Liver (tissue), 9 donors: ENCODE data around the gene CNST. TPM values are rescaled to one million over a fixed set of nuclear protein-coding genes. Genes with fewer than 3 reads are reported as not detected.

Source experiments
- DNase-seq: peaks from one replicate; pipeline ENCODE4 v3.0.0-alpha.2; 2017; ENCODE audit warnings: low spot score
- H3K27ac ChIP-seq, 2 donors: one replicate each; pipeline ENCODE4 v1.7.0; 2013; ENCODE audit warnings: inconsistent platforms in 2 of 2, low read length in 2 of 2, control low read depth in 1 of 2, low read depth in 1 of 2, mild to moderate bottlenecking in 1 of 2
- H3K27me3 ChIP-seq, 4 donors: one replicate each; pipeline versions ENCODE4 v1.6.1 to v1.7.0; 2013; ENCODE audit warnings: low read length in 3 of 4, inconsistent platforms in 1 of 4, mild to moderate bottlenecking in 1 of 4, moderate library complexity in 1 of 4; ENCODE audit not compliant: control insufficient read depth in 4 of 4, insufficient read depth in 4 of 4
- H3K36me3 ChIP-seq, 4 donors: one replicate each; pipeline versions ENCODE4 v1.6.1 to v1.7.0; 2013; ENCODE audit warnings: low read length in 3 of 4, mild to moderate bottlenecking in 3 of 4, low read depth in 1 of 4, moderate library complexity in 1 of 4; ENCODE audit not compliant: control insufficient read depth in 4 of 4, insufficient read depth in 3 of 4
- H3K4me1 ChIP-seq, 4 donors: one replicate each; pipeline versions ENCODE4 v1.6.1 to v1.7.0; 2013; ENCODE audit warnings: low read length in 3 of 4, mild to moderate bottlenecking in 3 of 4, moderate library complexity in 1 of 4; ENCODE audit not compliant: control insufficient read depth in 4 of 4, insufficient read depth in 4 of 4
- H3K4me3 ChIP-seq, 3 donors: one replicate each; pipeline versions ENCODE4 v1.6.1 to v1.7.0; 2013; ENCODE audit warnings: low read length in 3 of 3, control low read depth in 1 of 3, low read depth in 1 of 3, mild to moderate bottlenecking in 1 of 3
- H3K9ac ChIP-seq, 2 donors: one replicate each; pipeline ENCODE4 v1.7.0; 2013; ENCODE audit warnings: low read length in 2 of 2, mild to moderate bottlenecking in 2 of 2, moderate library complexity in 2 of 2, control low read depth in 1 of 2, low read depth in 1 of 2
- H3K9me3 ChIP-seq, 4 donors: one replicate each; pipeline versions ENCODE4 v1.6.1 to v1.7.0; 2013; ENCODE audit warnings: low read length in 3 of 4; ENCODE audit not compliant: control insufficient read depth in 4 of 4
- ATF3 ChIP-seq: IDR thresholded peaks from 2 replicates; pipeline ENCODE4 v1.6.1; 2016; ENCODE audit warnings: antibody characterized with exemption
- CTCF ChIP-seq: fragments of 150-350 bp; IDR thresholded peaks from 2 replicates; pipeline ENCODE4 v1.5.1; 2017; ENCODE audit warnings: improper control_type of control experiment, low read depth, low read length; ENCODE audit not compliant: missing input control
- EGR1 ChIP-seq, 2 donors: IDR thresholded peaks; 2 replicates each; pipeline ENCODE4 v1.6.1; 2016 to 2018; ENCODE audit warnings: antibody characterized with exemption in 2 of 2, low read depth in 2 of 2
- FOXA1 ChIP-seq: IDR thresholded peaks from 2 replicates; pipeline ENCODE4 v1.6.1; 2016; ENCODE audit warnings: antibody characterized with exemption
- FOXA2 ChIP-seq: IDR thresholded peaks from 2 replicates; pipeline ENCODE4 v1.6.1; 2016; ENCODE audit warnings: antibody characterized with exemption
- GABPA ChIP-seq, 2 donors: IDR thresholded peaks in 1 of 2; conservative IDR thresholded peaks in 1 of 2; 2 replicates each; pipeline ENCODE4 v1.6.1; 2016; ENCODE audit warnings: antibody characterized with exemption in 2 of 2, mild to moderate bottlenecking in 1 of 2, moderate library complexity in 1 of 2
- HNF4A ChIP-seq, 2 donors: conservative IDR thresholded peaks; 2 replicates each; pipeline ENCODE4 v1.6.1; 2016; ENCODE audit warnings: antibody characterized with exemption in 2 of 2, mild to moderate bottlenecking in 2 of 2
- HNF4G ChIP-seq: IDR thresholded peaks from 2 replicates; pipeline ENCODE4 v1.6.1; 2016; ENCODE audit warnings: antibody characterized with exemption
- JUND ChIP-seq, 2 donors: IDR thresholded peaks; 2 replicates each; pipeline ENCODE4 v1.6.1; 2016; ENCODE audit warnings: antibody characterized with exemption in 2 of 2
- NR2F2 ChIP-seq: IDR thresholded peaks from 2 replicates; pipeline ENCODE4 v1.6.1; 2016; ENCODE audit warnings: antibody characterized with exemption
- RAD21 ChIP-seq, 2 donors: IDR thresholded peaks; 2 replicates each; pipeline ENCODE4 v1.6.1; 2016; ENCODE audit warnings: antibody characterized with exemption in 2 of 2, mild to moderate bottlenecking in 2 of 2
- REST ChIP-seq: IDR thresholded peaks from 2 replicates; pipeline ENCODE4 v1.6.1; 2016; ENCODE audit warnings: antibody characterized with exemption, mild to moderate bottlenecking
- RXRA ChIP-seq, 2 donors: IDR thresholded peaks; 2 replicates each; pipeline ENCODE4 v1.6.1; 2017 to 2018; ENCODE audit warnings: antibody characterized with exemption in 2 of 2, mild to moderate bottlenecking in 1 of 2
- SP1 ChIP-seq: IDR thresholded peaks from 2 replicates; pipeline ENCODE4 v1.6.1; 2018; ENCODE audit warnings: antibody characterized with exemption, mild to moderate bottlenecking
- TAF1 ChIP-seq: conservative IDR thresholded peaks from 2 replicates; pipeline ENCODE4 v1.6.1; 2016; ENCODE audit warnings: antibody characterized with exemption, mild to moderate bottlenecking
- YY1 ChIP-seq: IDR thresholded peaks from 2 replicates; pipeline ENCODE4 v1.6.1; 2016; ENCODE audit warnings: antibody characterized with exemption, mild to moderate bottlenecking
- ZBTB33 ChIP-seq: IDR thresholded peaks from 2 replicates; pipeline ENCODE4 v1.6.1; 2016; ENCODE audit warnings: antibody characterized with exemption
- WGBS: extraction: QIAGEN DNeasy Blood & Tissue Kit; methylation state at CpG from one replicate; pipeline ENCODE4 v1.1.7; 2013; 5-methylcytosine and 5-hydroxymethylcytosine counted together
- polyA plus RNA-seq, 2 donors: library from polyadenylated mRNA; stranded (reverse) in 1 of 2; unstranded in 1 of 2; fragments of 200-250 nt in 1 of 2; fragments of >200 nt in 1 of 2; fragmentation: Nextera tagmentation in 1 of 2; extraction: Ambion mirVana in 1 of 2; gene quantifications; one replicate each; pipeline versions ENCODE4 v1.2.1 to v1.2.3, GENCODE V29; 2013 to 2015
- total RNA-seq, 2 donors: library from RNA; depleted of rRNA; stranded (reverse); fragments of >200 nt; gene quantifications; one replicate each; pipeline ENCODE4 v1.2.3, GENCODE V29; 2014
- donor health status: healthy.
- donor health status: healthy.
- donor health status: healthy.
- donor health status: healthy.
- donor health status: healthy.

Gene CNST
- total and polyA plus RNA-seq, 4 donors, result 6.1 to 36.3 (median 12.1) TPM

GRCh38 chr1:246582301-246583055, 16.2 kb downstream of the CNST start:
- Histone ChIP-seq H3K4me1 (peaks cover 23 to 37% (median 30%) of the 10 kb centered on the region in 4 donors), H3K9me3 (no peaks in the 10 kb centered on the region), H3K36me3 (no peaks in the 10 kb centered on the region), H3K27me3 (no peaks in the 10 kb centered on the region), H3K27ac (peak overlapping the region; percentile 47 to 61), H3K9ac (peak overlapping the region; percentile 23 to 41), H3K4me3 (peak overlapping the region; percentile 57 to 78 (median 62))
- DNase-seq, result no peak
- WGBS, result 23% methylated on average over 17 of the region's 17 CpGs
- TF ChIP-seq SP1 (peak; percentile 50), RXRA (IDR thresholded peaks at IDR 0.05) (peak; percentile 21 to 35), HNF4G (peak; percentile 32), RAD21 (IDR thresholded peaks at IDR 0.05) (no peak), JUND (IDR thresholded peaks at IDR 0.05) (peak in 1 of 2 donors; percentile 15), GABPA (IDR thresholded peaks at IDR 0.05 in 1 of 2, conservative IDR thresholded peaks at IDR 0.05 in 1 of 2) (no peak), REST (no peak), HNF4A (conservative IDR thresholded peaks at IDR 0.05) (peak; percentile 51 to 70), CTCF (peak; percentile 15), ZBTB33 (no peak), TAF1 (peak; percentile 25), ATF3 (no peak), NR2F2 (no peak), EGR1 (IDR thresholded peaks at IDR 0.05; ENCODE audit: low read depth in 2 of 2) (no peak)

GRCh38 chr1:246583056-246583440, 16.8 kb downstream of the CNST start:
- peaks cover 23 to 39% (median 32%) of the 10 kb centered on the region in 4 donors for H3K4me1 ChIP-seq
- H3K4me3 ChIP-seq, result peak overlapping the region; percentile 57 to 78 (median 62)
- WGBS, result 16% methylated on average over 2 of the region's 2 CpGs
- TF ChIP-seq TAF1, result no peak
- no peak for TF ChIP-seq HNF4G
- TF ChIP-seq RAD21 (IDR thresholded peaks at IDR 0.05), result no peak
- TF ChIP-seq HNF4A (conservative IDR thresholded peaks at IDR 0.05), result no peak
- no peak for TF ChIP-seq NR2F2
- TF ChIP-seq YY1, result no peak
- no peak for TF ChIP-seq ZBTB33
- TF ChIP-seq EGR1 (IDR thresholded peaks at IDR 0.05; ENCODE audit: low read depth in 2 of 2), result no peak
- TF ChIP-seq GABPA (IDR thresholded peaks at IDR 0.05 in 1 of 2, conservative IDR thresholded peaks at IDR 0.05 in 1 of 2), result no peak
- no peak for TF ChIP-seq FOXA2
- TF ChIP-seq FOXA1, result no peak
- no peak for TF ChIP-seq JUND (IDR thresholded peaks at IDR 0.05)
- TF ChIP-seq RXRA (IDR thresholded peaks at IDR 0.05), result no peak
- no peak for TF ChIP-seq ATF3
- TF ChIP-seq SP1, result no peak
- no peak for TF ChIP-seq CTCF

More at GRCh38 chr1:246583056-246583440, 16.8 kb downstream of the CNST start:
- H3K9me3 ChIP-seq, result no peaks in the 10 kb centered on the region
- H3K9ac ChIP-seq, result peak overlapping the region; percentile 23 to 65
- DNase-seq, result no peak
- H3K27ac ChIP-seq, result peak overlapping the region; percentile 47 to 61
- no peaks in the 10 kb centered on the region for H3K36me3 ChIP-seq
- H3K27me3 ChIP-seq, result no peaks in the 10 kb centered on the region
